Neuronal stem cell (in vitro differentiated cells): Measurements from ENCODE around the gene SIGMAR1.

ENCODE experiments used
- DNase-seq: peaks from one replicate; pipeline ENCODE4 v3.0.0-alpha.2; 2013; ENCODE audit warnings: low spot score
- H2AFZ ChIP-seq: one replicate; pipeline ENCODE4 v1.6.1; 2013; ENCODE audit warnings: mild to moderate bottlenecking, low read length, inconsistent platforms
- H2AK5ac ChIP-seq: 2 replicates; pipeline ENCODE4 v1.6.1; 2013; ENCODE audit warnings: low read depth, mild to moderate bottlenecking, inconsistent platforms, low read length, moderate library complexity, mixed read lengths
- H2BK120ac ChIP-seq: 2 replicates; pipeline ENCODE4 v1.6.1; 2013; ENCODE audit warnings: low read depth, mild to moderate bottlenecking, inconsistent platforms, low read length, moderate library complexity, mixed read lengths
- H2BK12ac ChIP-seq: one replicate; pipeline ENCODE4 v1.6.1; 2013; ENCODE audit warnings: low read length, inconsistent platforms
- H2BK15ac ChIP-seq: 2 replicates; pipeline ENCODE4 v1.6.1; 2013; ENCODE audit warnings: mild to moderate bottlenecking, low read length, inconsistent platforms, mixed read lengths
- H2BK5ac ChIP-seq: one replicate; pipeline ENCODE4 v1.6.1; 2013; ENCODE audit warnings: inconsistent platforms, mild to moderate bottlenecking, low read length, moderate library complexity
- H3K14ac ChIP-seq: one replicate; pipeline ENCODE4 v1.6.1; 2013; ENCODE audit warnings: low read length, inconsistent platforms
- H3K18ac ChIP-seq: 2 replicates; pipeline ENCODE4 v1.6.1; 2013; ENCODE audit warnings: low read length, inconsistent platforms
- H3K23ac ChIP-seq: 2 replicates; pipeline ENCODE4 v1.6.1; 2013; ENCODE audit warnings: low read depth, mild to moderate bottlenecking, mixed read lengths, low read length, inconsistent platforms; ENCODE audit not compliant: poor library complexity
- H3K27ac ChIP-seq: replicated peaks from 3 replicates; pipeline ENCODE4 v1.5.1; 2013; ENCODE audit warnings: low read length, inconsistent platforms
- H3K27me3 ChIP-seq, 3 experiments: 2 replicates each; pipeline ENCODE4 v1.6.1; 2013; ENCODE audit warnings: low read length in 3 of 3, mild to moderate bottlenecking in 2 of 3, inconsistent platforms in 1 of 3, low read depth in 1 of 3, mixed read lengths in 1 of 3, moderate library complexity in 1 of 3; ENCODE audit not compliant: control insufficient read depth in 3 of 3, insufficient read depth in 3 of 3
- H3K36me3 ChIP-seq, 2 donors: replicated peaks in 1 of 2; 2 replicates each; pipeline ENCODE4 v1.6.1; 2013; ENCODE audit warnings: low read length in 2 of 2; ENCODE audit not compliant: control insufficient read depth in 2 of 2, insufficient read depth in 2 of 2
- H3K4ac ChIP-seq: 2 replicates; pipeline ENCODE4 v1.6.1; 2013; ENCODE audit warnings: inconsistent platforms, mild to moderate bottlenecking, low read length, moderate library complexity
- H3K4me1 ChIP-seq, 2 donors: 1 replicate in 1 of 2; 2 replicates in 1 of 2; pipeline ENCODE4 v1.6.1; 2013; ENCODE audit warnings: low read length in 2 of 2, low read depth in 1 of 2; ENCODE audit not compliant: control insufficient read depth in 2 of 2, insufficient read depth in 1 of 2
- H3K4me2 ChIP-seq: one replicate; pipeline ENCODE4 v1.6.1; 2013; ENCODE audit warnings: mild to moderate bottlenecking, low read length, inconsistent platforms; ENCODE audit not compliant: insufficient read depth, poor library complexity, severe bottlenecking
- H3K4me3 ChIP-seq, 2 donors: 2 replicates each; pipeline ENCODE4 v1.5.1; 2013; ENCODE audit warnings: low read length in 2 of 2, mild to moderate bottlenecking in 2 of 2, inconsistent platforms in 1 of 2, moderate library complexity in 1 of 2
- H3K79me1 ChIP-seq: one replicate; pipeline ENCODE4 v1.6.1; 2013; ENCODE audit warnings: low read depth, mild to moderate bottlenecking, inconsistent platforms, low read length, moderate library complexity
- H3K9ac ChIP-seq: one replicate; pipeline ENCODE4 v1.6.1; 2013; ENCODE audit warnings: mild to moderate bottlenecking, low read depth, low read length, inconsistent platforms; ENCODE audit not compliant: poor library complexity
- H3K9me3 ChIP-seq, 2 donors: replicated peaks in 1 of 2; 2 replicates each; pipeline versions ENCODE3 to v1.6.1; 2013; ENCODE audit warnings: low read length in 2 of 2, mild to moderate bottlenecking in 2 of 2, inconsistent platforms in 1 of 2, low read depth in 1 of 2, mixed read lengths in 1 of 2, moderate library complexity in 1 of 2; ENCODE audit not compliant: control insufficient read depth in 2 of 2, insufficient read depth in 1 of 2
- H4K8ac ChIP-seq: one replicate; pipeline ENCODE4 v1.6.1; 2013; ENCODE audit warnings: low read depth, mild to moderate bottlenecking, inconsistent platforms, low read length, moderate library complexity
- H4K91ac ChIP-seq: one replicate; pipeline ENCODE4 v1.6.1; 2013; ENCODE audit warnings: low read length, low read depth, mild to moderate bottlenecking, inconsistent platforms; ENCODE audit not compliant: poor library complexity
- WGBS, 2 donors: extraction: QIAGEN DNeasy Blood & Tissue Kit; methylation state at CpG; one replicate each; pipeline ENCODE4 v1.1.7; 2013; ENCODE audit warnings: missing lambda C conversion rate in 2 of 2, mixed read lengths in 1 of 2; ENCODE audit not compliant: insufficient read length in 2 of 2, insufficient replicate concordance in 1 of 2; ENCODE audit errors: extremely low coverage in 2 of 2; 5-methylcytosine and 5-hydroxymethylcytosine counted together

The SIGMAR1 gene

DNA sequence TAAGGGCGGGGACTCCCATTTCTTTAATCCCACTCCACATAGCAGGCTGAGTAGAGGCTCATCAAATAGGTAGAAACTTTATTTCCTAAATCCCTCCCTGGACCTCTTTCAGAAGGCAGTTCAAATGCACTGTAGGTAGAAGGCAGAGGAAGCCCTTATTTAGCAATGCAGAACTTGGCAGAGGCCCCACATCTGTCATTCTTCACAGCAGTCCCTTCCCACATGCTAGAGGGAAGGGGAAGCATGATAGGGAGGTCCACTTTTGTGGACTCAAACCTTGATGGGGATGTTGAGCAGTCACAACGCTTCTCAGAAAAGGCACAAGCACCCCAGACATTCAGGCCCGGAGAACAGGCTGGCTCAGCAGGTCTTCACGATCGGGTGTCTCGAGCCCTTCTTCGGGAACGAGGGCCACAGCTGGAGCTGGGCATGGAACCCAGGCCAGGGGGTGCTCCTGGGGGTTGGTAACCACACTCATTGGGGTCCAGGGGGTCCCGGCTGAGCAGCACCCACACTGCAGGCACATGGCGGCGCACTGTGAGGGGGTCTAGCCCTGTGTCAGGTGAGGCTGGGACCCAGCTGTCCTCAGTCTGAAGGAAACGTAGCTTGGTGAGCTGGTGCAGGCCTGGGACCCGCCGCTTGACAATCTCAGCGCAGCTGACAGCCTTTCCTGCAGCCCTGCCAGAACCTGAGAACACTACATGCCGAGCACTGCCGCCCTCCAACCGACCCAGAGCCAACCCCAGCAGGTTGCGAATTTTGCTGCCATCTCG lies 27.0 kb downstream of the SIGMAR1 start:
- Histone ChIP-seq H2AK5ac (peak overlapping the region; percentile 71), H3K4me3 (peak overlapping the region in 1 of 2 donors; percentile 73), H4K8ac (no peak overlapping the region), H3K9me3 (no peaks in the 10 kb centered on the region), H3K27ac (no peak overlapping the region), H3K4ac (no peak overlapping the region), H3K27me3 (peaks cover 0 to 8% (median 0%) of the 10 kb centered on the region in 3 experiments), H3K4me2 (peak overlapping the region; percentile 80), H3K14ac (peak overlapping the region; percentile 12), H2BK5ac (peak overlapping the region; percentile 83), H4K91ac (no peak overlapping the region), H2AFZ (no peak overlapping the region), H2BK12ac (peak overlapping the region; percentile 27), H3K4me1 (peaks cover 9 to 13% of the 10 kb centered on the region in 2 donors), H3K79me1 (peaks cover 6% of the 10 kb centered on the region), H3K23ac (no peak overlapping the region), H2BK15ac (peak overlapping the region; percentile 6), H3K36me3 (peaks cover 11 to 19% of the 10 kb centered on the region in 2 donors), H3K9ac (peak overlapping the region; percentile 93), H3K18ac (peak overlapping the region; percentile 83), H2BK120ac (peak overlapping the region; percentile 11)
- no peak for DNase-seq
- WGBS, 2 donors = no CpG with 5 or more reads among the region's 20 CpGs

DNA sequence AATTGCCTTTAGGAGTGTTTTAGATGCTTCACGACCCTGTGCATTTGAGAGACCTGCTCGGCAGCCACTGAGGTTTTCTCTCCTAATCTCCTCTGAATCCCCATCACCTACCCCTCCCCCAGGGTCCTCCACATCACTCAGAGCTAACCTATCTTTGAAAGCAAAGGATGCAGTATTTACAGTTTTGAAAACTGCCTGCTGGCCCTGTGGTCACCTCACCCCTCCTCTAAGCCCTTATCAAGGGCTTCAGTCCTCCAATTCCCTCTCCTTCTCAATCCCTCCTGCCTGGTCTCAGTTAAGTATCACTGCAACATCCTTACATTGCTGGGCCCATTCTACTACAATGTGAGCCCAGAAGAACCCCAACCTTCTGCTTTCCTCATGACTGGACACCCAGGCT lies 30.3 kb downstream of the SIGMAR1 start:
- Histone ChIP-seq H3K27me3 (peaks cover 0 to 8% (median 0%) of the 10 kb centered on the region in 3 experiments), H3K79me1 (peaks cover 6% of the 10 kb centered on the region), H3K23ac (no peak overlapping the region), H3K4me3 (no peak overlapping the region), H3K4me2 (no peak overlapping the region), H2AFZ (no peak overlapping the region), H3K14ac (no peak overlapping the region), H2AK5ac (no peak overlapping the region), H3K4ac (no peak overlapping the region), H2BK15ac (no peak overlapping the region), H2BK5ac (no peak overlapping the region), H2BK120ac (no peak overlapping the region), H2BK12ac (no peak overlapping the region), H4K8ac (no peak overlapping the region), H3K18ac (no peak overlapping the region), H4K91ac (no peak overlapping the region), H3K9me3 (no peaks in the 10 kb centered on the region), H3K27ac (no peak overlapping the region), H3K36me3 (peaks cover 3 to 10% of the 10 kb centered on the region in 2 donors), H3K4me1 (peaks cover 11 to 13% of the 10 kb centered on the region in 2 donors), H3K9ac (no peak overlapping the region)
- WGBS, 2 donors = no CpG with 5 or more reads among the region's 2 CpGs
- no peak for DNase-seq

DNA sequence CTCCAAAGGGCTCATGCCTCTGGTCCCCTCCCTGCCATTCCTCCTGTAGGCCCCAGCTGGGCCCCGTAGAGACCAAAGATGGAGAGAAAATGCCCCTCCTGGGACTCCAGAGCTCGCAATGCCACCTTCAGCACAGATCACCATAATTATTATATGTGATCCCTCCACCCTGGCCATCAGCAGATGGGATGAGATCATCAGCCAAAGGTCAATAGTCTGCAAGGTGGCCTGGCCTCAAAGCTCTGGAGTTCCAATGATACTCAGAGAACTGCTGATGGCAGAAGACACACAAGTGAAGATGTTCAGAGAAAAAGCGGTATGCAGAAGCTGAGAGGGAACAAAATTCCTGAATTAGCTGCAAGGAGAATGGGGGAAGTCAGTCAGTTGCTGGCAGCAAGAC lies 30.7 kb downstream of the SIGMAR1 start:
- Histone ChIP-seq H2BK15ac (no peak overlapping the region), H3K4me2 (no peak overlapping the region), H2BK120ac (no peak overlapping the region), H3K79me1 (peaks cover 6% of the 10 kb centered on the region), H2BK5ac (no peak overlapping the region), H4K91ac (no peak overlapping the region), H3K4ac (no peak overlapping the region), H3K36me3 (peaks cover 3 to 10% of the 10 kb centered on the region in 2 donors), H3K4me1 (peaks cover 14 to 15% of the 10 kb centered on the region in 2 donors), H3K9ac (no peak overlapping the region), H3K14ac (no peak overlapping the region), H3K27ac (no peak overlapping the region), H3K18ac (no peak overlapping the region), H3K23ac (no peak overlapping the region), H2AK5ac (no peak overlapping the region), H2BK12ac (no peak overlapping the region), H2AFZ (no peak overlapping the region), H3K27me3 (peaks cover 0 to 8% (median 0%) of the 10 kb centered on the region in 3 experiments), H4K8ac (no peak overlapping the region), H3K9me3 (no peaks in the 10 kb centered on the region), H3K4me3 (no peak overlapping the region)
- DNase-seq = no peak
- WGBS, 2 donors = no CpG with 5 or more reads among the region's 3 CpGs

DNA sequence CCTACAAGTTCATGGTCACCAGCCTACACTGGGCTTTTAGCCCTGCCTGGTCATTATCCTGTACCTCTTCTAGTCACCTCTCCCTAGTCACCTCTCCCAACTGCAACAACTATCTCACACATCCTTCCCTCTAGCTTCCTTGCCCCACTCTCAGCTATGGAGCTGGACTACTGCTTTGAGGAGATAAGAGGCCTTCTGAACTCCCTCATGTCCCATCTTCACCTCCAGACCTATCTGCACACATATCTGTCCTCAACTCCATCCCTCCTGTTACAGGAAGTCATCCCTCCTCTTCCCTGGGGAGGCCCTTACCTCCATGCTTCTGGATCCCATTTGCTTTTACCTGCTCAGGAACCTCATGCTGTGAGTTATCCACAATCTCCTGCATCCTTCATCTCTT lies 31.4 kb downstream of the SIGMAR1 start:
- no peaks in the 10 kb centered on the region for H3K9me3 ChIP-seq
- H3K27ac ChIP-seq = no peak overlapping the region

More for the DNA sequence above, 31.4 kb downstream of the SIGMAR1 start:
- peaks cover 3 to 10% of the 10 kb centered on the region in 2 donors for H3K36me3 ChIP-seq
- H3K4me1 ChIP-seq = peaks cover 12 to 19% of the 10 kb centered on the region in 2 donors
- H3K4me3 ChIP-seq = no peak overlapping the region
- no peak overlapping the region for H2BK15ac ChIP-seq
- no peak overlapping the region for H2BK120ac ChIP-seq
- H3K18ac ChIP-seq = no peak overlapping the region
- no peak overlapping the region for H2BK5ac ChIP-seq
- no peak overlapping the region for H3K4me2 ChIP-seq
- H3K27me3 ChIP-seq = peaks cover 0 to 8% (median 0%) of the 10 kb centered on the region in 3 experiments
- H2BK12ac ChIP-seq = no peak overlapping the region
- H3K9ac ChIP-seq = no peak overlapping the region
- no peak overlapping the region for H3K14ac ChIP-seq
- H2AK5ac ChIP-seq = no peak overlapping the region
- H3K79me1 ChIP-seq = peaks cover 3% of the 10 kb centered on the region
- DNase-seq = no peak
- no peak overlapping the region for H2AFZ ChIP-seq
- H3K4ac ChIP-seq = no peak overlapping the region
- H3K23ac ChIP-seq = no peak overlapping the region
- H4K91ac ChIP-seq = no peak overlapping the region
- no peak overlapping the region for H4K8ac ChIP-seq
